Colonic mucosa (tissue), 4 donors: Measurements from ENCODE around the gene NAP1L4. TPM values are rescaled to one million over a fixed set of nuclear protein-coding genes. Genes with fewer than 3 reads are reported as not detected.

Source experiments
- DNase-seq: peaks from one replicate; pipeline ENCODE4 v3.0.0-alpha.2; 2020
- H3K27ac ChIP-seq: fragments of 200-600 bp; one replicate; pipeline ENCODE4 v1.8.0; 2021
- H3K27me3 ChIP-seq: fragments of 200-600 bp; one replicate; pipeline ENCODE4 v1.8.0; 2021
- H3K36me3 ChIP-seq: fragments of 200-600 bp; one replicate; pipeline ENCODE4 v1.8.0; 2021
- H3K4me1 ChIP-seq: fragments of 200-600 bp; one replicate; pipeline ENCODE4 v1.8.0; 2021; ENCODE audit warnings: mild to moderate bottlenecking
- H3K4me3 ChIP-seq: fragments of 200-600 bp; one replicate; pipeline ENCODE4 v1.8.0; 2021
- H3K9ac ChIP-seq, 2 donors: one replicate each; pipeline ENCODE4 v1.7.0; 2013; ENCODE audit warnings: control low read depth in 2 of 2, low read depth in 2 of 2, low read length in 2 of 2
- H3K9me3 ChIP-seq: fragments of 200-600 bp; one replicate; pipeline ENCODE4 v1.8.0; 2021
- CTCF ChIP-seq: fragments of 200-600 bp; IDR thresholded peaks from one replicate; pipeline ENCODE4 v1.8.0; 2022; ENCODE audit warnings: antibody characterized with exemption, mild to moderate bottlenecking
- intact Hi-C: fragments of 100-400 bp; cut with DNase I; formaldehyde crosslinking; loops from one replicate; pipeline ENCODE4 v1.14.1; 2022
- total RNA-seq, 2 donors: library from RNA; stranded (reverse); fragmentation: NEBNext Ultra II Directional in 1 of 2; extraction: Animal tissue kit (Norgen Biotek cat#: 25700) in 1 of 2; gene quantifications; one replicate each; pipeline ENCODE4 v1.2.1, GENCODE V29; 2021
- donor health status: healthy.
- donor health status: DM: no; HTN: no; CAD: no.
- donor health status: DM: no; HTN: no; CAD: no.

The NAP1L4 gene
- total RNA-seq, 2 donors from 2014 or later: 96.1 to 134 TPM

- TF ChIP-seq CTCF: no peak
- no peak for DNase-seq
- no peaks in the 10 kb centered on the region for H3K27me3 ChIP-seq
- H3K4me1 ChIP-seq: no peaks in the 10 kb centered on the region
- H3K4me3 ChIP-seq: no peak overlapping the region
- H3K27ac ChIP-seq: no peak overlapping the region
- no peaks in the 10 kb centered on the region for H3K9me3 ChIP-seq
- H3K9ac ChIP-seq: no peak overlapping the region
- intact Hi-C loops: no loop called here
- H3K36me3 ChIP-seq: peaks cover 7% of the 10 kb centered on the region
These were observed 17.9 kb upstream of the NAP1L4 start for GRCh38 chr11:3010004-3010403.

GRCh38 chr11:3009481-3009880 is 17.4 kb upstream of the NAP1L4 start:
- Histone ChIP-seq H3K4me1 (no peaks in the 10 kb centered on the region), H3K27ac (no peak overlapping the region), H3K4me3 (no peak overlapping the region), H3K36me3 (peaks cover 3% of the 10 kb centered on the region), H3K27me3 (no peaks in the 10 kb centered on the region), H3K9ac (no peak overlapping the region), H3K9me3 (no peaks in the 10 kb centered on the region)
- intact Hi-C loops: no loop called here
- TF ChIP-seq CTCF: no peak
- no peak for DNase-seq

GRCh38 chr11:3008746-3009336 is 16.7 kb upstream of the NAP1L4 start:
- no peak for DNase-seq
- Histone ChIP-seq H3K9me3 (no peaks in the 10 kb centered on the region), H3K9ac (no peak overlapping the region), H3K27me3 (no peaks in the 10 kb centered on the region), H3K4me3 (no peak overlapping the region), H3K27ac (no peak overlapping the region), H3K36me3 (peaks cover 3% of the 10 kb centered on the region), H3K4me1 (no peaks in the 10 kb centered on the region)
- intact Hi-C loops: no loop called here
- TF ChIP-seq CTCF: no peak

- DNase-seq: no peak
- TF ChIP-seq CTCF: no peak
- Histone ChIP-seq H3K4me3 (no peak overlapping the region), H3K4me1 (no peaks in the 10 kb centered on the region), H3K27me3 (no peaks in the 10 kb centered on the region), H3K27ac (no peak overlapping the region), H3K9ac (no peak overlapping the region), H3K9me3 (no peaks in the 10 kb centered on the region), H3K36me3 (peaks cover 3% of the 10 kb centered on the region)
- intact Hi-C loops: no loop called here
These were observed 15.4 kb upstream of the NAP1L4 start for GRCh38 chr11:3007404-3008010.

GRCh38 chr11:3006505-3007260 is 14.6 kb upstream of the NAP1L4 start:
- Histone ChIP-seq H3K9me3 (no peaks in the 10 kb centered on the region), H3K27ac (no peak overlapping the region), H3K4me3 (no peak overlapping the region), H3K36me3 (peaks cover 3% of the 10 kb centered on the region), H3K9ac (no peak overlapping the region), H3K27me3 (no peaks in the 10 kb centered on the region), H3K4me1 (no peaks in the 10 kb centered on the region)
- intact Hi-C loops: no loop called here
- DNase-seq: no peak
- TF ChIP-seq CTCF: no peak
